ENCODE data around the gene CFAP141.

DNA sequence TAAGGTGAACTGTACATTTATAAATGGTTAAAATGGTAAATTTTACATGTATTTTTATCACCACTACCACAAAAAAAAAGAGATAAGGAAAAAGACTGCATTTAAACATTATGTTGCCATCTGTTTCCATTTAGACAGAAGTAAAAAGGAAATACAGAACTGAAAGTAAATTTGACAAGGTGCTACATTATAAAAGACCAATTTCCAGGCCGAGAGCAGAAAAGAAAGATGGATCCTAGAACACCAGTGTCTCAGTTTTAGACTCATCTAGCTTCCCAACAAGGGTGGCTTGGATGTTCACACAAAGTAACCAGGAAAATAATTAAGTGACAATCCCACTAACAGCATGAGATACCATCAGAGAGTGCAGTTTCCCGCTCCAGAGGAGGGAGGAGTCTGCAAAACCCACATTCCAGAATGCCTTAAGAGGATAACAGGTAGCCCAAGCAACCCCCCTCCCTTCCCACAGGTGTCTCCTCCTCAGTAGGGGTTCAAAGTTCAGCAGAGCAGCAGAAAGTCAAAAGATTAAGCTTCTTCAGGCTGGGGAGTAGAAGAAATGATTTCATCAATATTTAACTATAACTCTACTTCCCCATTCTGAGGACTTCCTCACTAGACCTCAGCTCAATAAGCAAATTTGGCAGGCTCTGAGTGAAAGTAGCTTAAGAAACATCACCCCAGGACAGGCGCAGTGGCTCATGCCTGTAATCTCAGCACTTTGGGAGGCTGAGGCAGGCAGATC lies 26.0 kb downstream of the CFAP141 start:
- TF ChIP-seq POLR2A (IDR thresholded peaks at IDR 0.05) (no peak), POLR2AphosphoS5 (IDR thresholded peaks at IDR 0.05) (no peak)
- TF ChIP-seq, protein P1, sequence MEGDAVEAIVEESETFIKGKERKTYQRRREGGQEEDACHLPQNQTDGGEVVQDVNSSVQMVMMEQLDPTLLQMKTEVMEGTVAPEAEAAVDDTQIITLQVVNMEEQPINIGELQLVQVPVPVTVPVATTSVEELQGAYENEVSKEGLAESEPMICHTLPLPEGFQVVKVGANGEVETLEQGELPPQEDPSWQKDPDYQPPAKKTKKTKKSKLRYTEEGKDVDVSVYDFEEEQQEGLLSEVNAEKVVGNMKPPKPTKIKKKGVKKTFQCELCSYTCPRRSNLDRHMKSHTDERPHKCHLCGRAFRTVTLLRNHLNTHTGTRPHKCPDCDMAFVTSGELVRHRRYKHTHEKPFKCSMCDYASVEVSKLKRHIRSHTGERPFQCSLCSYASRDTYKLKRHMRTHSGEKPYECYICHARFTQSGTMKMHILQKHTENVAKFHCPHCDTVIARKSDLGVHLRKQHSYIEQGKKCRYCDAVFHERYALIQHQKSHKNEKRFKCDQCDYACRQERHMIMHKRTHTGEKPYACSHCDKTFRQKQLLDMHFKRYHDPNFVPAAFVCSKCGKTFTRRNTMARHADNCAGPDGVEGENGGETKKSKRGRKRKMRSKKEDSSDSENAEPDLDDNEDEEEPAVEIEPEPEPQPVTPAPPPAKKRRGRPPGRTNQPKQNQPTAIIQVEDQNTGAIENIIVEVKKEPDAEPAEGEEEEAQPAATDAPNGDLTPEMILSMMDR (IDR thresholded peaks at IDR 0.05) = no peak
